Mucosa of descending colon (tissue), 3 donors: ENCODE measurements around the gene DOC2B. TPM values are rescaled to one million over a fixed set of nuclear protein-coding genes. Genes with fewer than 3 reads are reported as not detected.
A peak's percentile ranks its signal among the peaks of the same experiment; 100 is the strongest.

ENCODE experiments used
- ATAC-seq: fragments of 200-7000 bp; cut with Tn5 transposase; one replicate; pipeline ENCODE4 v1.9.1; 2020; ENCODE audit warnings: mild to moderate bottlenecking, moderate library complexity
- DNase-seq, 3 donors: peaks; one replicate each; pipeline ENCODE4 v3.0.0-alpha.2; 2020
- H3K36me3 ChIP-seq: fragments of 200-600 bp; one replicate; pipeline ENCODE4 v1.8.0; 2021; ENCODE audit warnings: low read depth, mild to moderate bottlenecking
- H3K4me1 ChIP-seq: fragments of 200-600 bp; one replicate; pipeline ENCODE4 v1.8.0; 2021; ENCODE audit warnings: low read depth, mild to moderate bottlenecking
- H3K4me3 ChIP-seq: fragments of 200-600 bp; one replicate; pipeline ENCODE4 v1.8.0; 2021; ENCODE audit warnings: mild to moderate bottlenecking
- H3K9me3 ChIP-seq: fragments of 200-600 bp; one replicate; pipeline ENCODE4 v1.8.0; 2021; ENCODE audit warnings: mild to moderate bottlenecking
- CTCF ChIP-seq: fragments of 200-600 bp; IDR thresholded peaks from one replicate; pipeline ENCODE4 v1.8.0; 2022; ENCODE audit warnings: antibody characterized with exemption, mild to moderate bottlenecking
- intact Hi-C, 2 donors: fragments of 100-400 bp; cut with DNase I in 1 of 2; cut with micrococcal nuclease in 1 of 2; formaldehyde crosslinking; loops; one replicate each; pipeline versions ENCODE4 v1.11.0 to v1.11.1; 2022; cut with DNase I, micrococcal nuclease
- total RNA-seq, 3 donors: library from RNA; stranded (reverse); fragmentation: NEBNext Ultra II Directional in 2 of 3; extraction: Animal tissue kit (Norgen Biotek cat#: 25700) in 2 of 3; gene quantifications; one replicate each; pipeline versions ENCODE4 v1.2.1 to v1.2.4, GENCODE V29; 2021 to 2023
- donor health status: DM: no; HTN: no; CAD: no; lungs with moderate emphysema.
- donor health status: DM: no; HTN: no; CAD: no.
- donor health status: DM: no; HTN: yes; CAD: no.

Gene DOC2B
- total RNA-seq, 3 donors from 2014 or later, result 3.2 to 6.7 (median 4.0) TPM

- H3K4me3 ChIP-seq, result no peak overlapping the region
- no peaks in the 10 kb centered on the region for H3K9me3 ChIP-seq
- intact Hi-C loops, result no loop called here
- no peaks in the 10 kb centered on the region for H3K4me1 ChIP-seq
- DNase-seq, result peak in 2 of 3 donors; percentile 9 to 27
- no peak for ATAC-seq
- TF ChIP-seq CTCF, result no peak
- no peaks in the 10 kb centered on the region for H3K36me3 ChIP-seq
Observed at GRCh38 chr17:151886-152859, 29.3 kb downstream of the DOC2B start.

GRCh38 chr17:151004-151403, 30.4 kb downstream of the DOC2B start:
- Histone ChIP-seq H3K4me1 (no peaks in the 10 kb centered on the region), H3K36me3 (no peaks in the 10 kb centered on the region), H3K4me3 (no peak overlapping the region), H3K9me3 (no peaks in the 10 kb centered on the region)
- TF ChIP-seq CTCF, result no peak
- DNase-seq (no peak), ATAC-seq (no peak)
- intact Hi-C loops, result no loop called here

GRCh38 chr17:149897-150584, 31.4 kb downstream of the DOC2B start:
- TF ChIP-seq CTCF, result no peak
- Histone ChIP-seq H3K36me3 (no peaks in the 10 kb centered on the region), H3K4me1 (no peaks in the 10 kb centered on the region), H3K9me3 (no peaks in the 10 kb centered on the region), H3K4me3 (no peak overlapping the region)
- intact Hi-C loops, result loop anchor here in 1 of 2 donors (5.0 kb wide), 1 partner anchor 242 kb away; no protein-coding TSS in a partner anchor
- DNase-seq (peak in 2 of 3 donors; percentile 4 to 29), ATAC-seq (no peak)

GRCh38 chr17:149231-149630, 32.2 kb downstream of the DOC2B start:
- DNase-seq (peak in 1 of 3 donors; percentile 2), ATAC-seq (no peak)
- no peaks in the 10 kb centered on the region for H3K9me3 ChIP-seq
- TF ChIP-seq CTCF, result no peak
- no peak overlapping the region for H3K4me3 ChIP-seq
- intact Hi-C loops, result loop anchor here in 1 of 2 donors (5.0 kb wide), 1 partner anchor 243 kb away; no protein-coding TSS in a partner anchor
- H3K36me3 ChIP-seq, result no peaks in the 10 kb centered on the region
- H3K4me1 ChIP-seq, result no peaks in the 10 kb centered on the region

GRCh38 chr17:148757-149156, 32.7 kb downstream of the DOC2B start:
- no peaks in the 10 kb centered on the region for H3K9me3 ChIP-seq
- intact Hi-C loops, result loop anchor here in 1 of 2 donors (5.0 kb wide), 1 partner anchor 244 kb away; no protein-coding TSS in a partner anchor
- H3K4me3 ChIP-seq, result no peak overlapping the region
- ATAC-seq, result no peak
- no peak for TF ChIP-seq CTCF
- no peaks in the 10 kb centered on the region for H3K4me1 ChIP-seq
- peak in 2 of 3 donors; percentile 5 to 16 for DNase-seq
- H3K36me3 ChIP-seq, result no peaks in the 10 kb centered on the region
